ENCODE data around the gene NRG3. TPM values are rescaled to one million over a fixed set of nuclear protein-coding genes. Genes with fewer than 3 reads are reported as not detected.
"Not testable (repeated sequence)": the region's sequence is repeated elsewhere in the genome, so short reads cannot be mapped to it uniquely, and the experiment has no call there.

NRG3 gene
- total RNA-seq, 1 donor from 2014 or later, result 2.6 TPM

GRCh38 chr10:82953331-82953730 is 1078.3 kb downstream of the NRG3 start:
- TF ChIP-seq, protein P1, sequence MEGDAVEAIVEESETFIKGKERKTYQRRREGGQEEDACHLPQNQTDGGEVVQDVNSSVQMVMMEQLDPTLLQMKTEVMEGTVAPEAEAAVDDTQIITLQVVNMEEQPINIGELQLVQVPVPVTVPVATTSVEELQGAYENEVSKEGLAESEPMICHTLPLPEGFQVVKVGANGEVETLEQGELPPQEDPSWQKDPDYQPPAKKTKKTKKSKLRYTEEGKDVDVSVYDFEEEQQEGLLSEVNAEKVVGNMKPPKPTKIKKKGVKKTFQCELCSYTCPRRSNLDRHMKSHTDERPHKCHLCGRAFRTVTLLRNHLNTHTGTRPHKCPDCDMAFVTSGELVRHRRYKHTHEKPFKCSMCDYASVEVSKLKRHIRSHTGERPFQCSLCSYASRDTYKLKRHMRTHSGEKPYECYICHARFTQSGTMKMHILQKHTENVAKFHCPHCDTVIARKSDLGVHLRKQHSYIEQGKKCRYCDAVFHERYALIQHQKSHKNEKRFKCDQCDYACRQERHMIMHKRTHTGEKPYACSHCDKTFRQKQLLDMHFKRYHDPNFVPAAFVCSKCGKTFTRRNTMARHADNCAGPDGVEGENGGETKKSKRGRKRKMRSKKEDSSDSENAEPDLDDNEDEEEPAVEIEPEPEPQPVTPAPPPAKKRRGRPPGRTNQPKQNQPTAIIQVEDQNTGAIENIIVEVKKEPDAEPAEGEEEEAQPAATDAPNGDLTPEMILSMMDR (IDR thresholded peaks at IDR 0.05), result no peak
- ATAC-seq (no peak), DNase-seq (no peak)
- H3K9me3 ChIP-seq, result no peaks in the 10 kb centered on the region
- no peak overlapping the region for H3K27ac ChIP-seq
- no peaks in the 10 kb centered on the region for H3K27me3 ChIP-seq (ENCODE audit: low read depth)
- H3K4me3 ChIP-seq, result no peak overlapping the region
- intact Hi-C loops (cut with DNase I), result no loop called here
- H3K4me1 ChIP-seq, result no peaks in the 10 kb centered on the region
- H3K36me3 ChIP-seq, result no peaks in the 10 kb centered on the region

DNA sequence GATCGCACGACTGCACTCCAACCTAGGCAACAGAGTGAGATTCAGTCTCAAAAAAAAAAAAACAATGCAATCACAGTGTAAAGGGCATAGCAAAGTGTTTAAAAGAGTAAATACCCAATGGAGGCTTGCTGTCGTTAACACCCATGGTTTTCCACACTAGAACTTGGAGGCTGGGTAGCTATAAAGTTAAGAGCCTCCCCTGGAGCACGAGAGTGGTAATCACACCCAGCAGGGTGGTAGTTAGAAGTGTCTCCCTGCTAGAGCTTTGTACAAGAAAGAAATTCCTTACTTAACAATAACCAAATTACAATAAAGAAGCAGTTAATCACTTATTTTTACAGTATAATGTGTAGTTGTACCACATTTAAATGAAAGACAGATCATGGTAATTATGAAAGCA is 1078.9 kb downstream of the NRG3 start:
- Histone ChIP-seq H3K9me3 (no peaks in the 10 kb centered on the region), H3K27ac (no peak overlapping the region), H3K27me3 (ENCODE audit: low read depth) (no peaks in the 10 kb centered on the region), H3K4me3 (no peak overlapping the region), H3K4me1 (no peaks in the 10 kb centered on the region), H3K36me3 (no peaks in the 10 kb centered on the region)
- ATAC-seq, result no peak
- intact Hi-C loops (cut with DNase I), result no loop called here
- TF ChIP-seq, protein P1 (IDR thresholded peaks at IDR 0.05), result no peak
- no peak for DNase-seq

- H3K9me3 ChIP-seq; DNase-seq; H3K4me1 ChIP-seq; H3K27ac ChIP-seq; ATAC-seq; intact Hi-C loops (cut with DNase I); H3K27me3 ChIP-seq (ENCODE audit: low read depth); H3K36me3 ChIP-seq; H3K4me3 ChIP-seq: not testable (repeated sequence)
These were observed 1085.5 kb downstream of the NRG3 start for GRCh38 chr10:82960421-82961060.

- ATAC-seq (no peak), DNase-seq (no peak)
- intact Hi-C loops (cut with DNase I), result no loop called here
- no peaks in the 10 kb centered on the region for H3K4me1 ChIP-seq
- H3K27me3 ChIP-seq (ENCODE audit: low read depth), result no peaks in the 10 kb centered on the region
- TF ChIP-seq, protein P1 (IDR thresholded peaks at IDR 0.05), result no peak
- H3K9me3 ChIP-seq, result no peaks in the 10 kb centered on the region
- H3K36me3 ChIP-seq, result no peaks in the 10 kb centered on the region
- no peak overlapping the region for H3K27ac ChIP-seq
- H3K4me3 ChIP-seq, result no peak overlapping the region
These were observed 1086.9 kb downstream of the NRG3 start for GRCh38 chr10:82961864-82962263.

DNA sequence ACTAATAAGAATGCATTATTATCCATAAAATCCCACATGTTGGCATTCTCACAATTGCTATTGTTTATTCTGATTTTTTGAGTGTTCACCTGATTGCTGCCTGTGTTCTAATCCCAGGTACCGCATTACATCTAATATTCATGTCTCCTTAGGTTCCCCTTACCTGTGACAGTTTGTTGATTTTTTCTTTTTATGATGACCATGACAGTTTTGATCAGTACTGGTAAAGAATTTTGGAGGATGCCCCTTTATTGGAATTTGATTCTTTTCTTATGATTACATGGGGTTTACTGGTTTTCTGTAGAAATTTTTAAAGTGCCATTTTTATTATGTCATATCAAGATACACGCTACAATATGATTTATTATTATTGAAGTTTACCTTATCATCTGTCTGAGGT is 1091.1 kb downstream of the NRG3 start:
- Histone ChIP-seq H3K27me3 (ENCODE audit: low read depth) (no peaks in the 10 kb centered on the region), H3K36me3 (no peaks in the 10 kb centered on the region), H3K27ac (no peak overlapping the region), H3K4me1 (no peaks in the 10 kb centered on the region), H3K9me3 (no peaks in the 10 kb centered on the region), H3K4me3 (no peak overlapping the region)
- intact Hi-C loops (cut with DNase I), result no loop called here
- ATAC-seq (no peak), DNase-seq (no peak)
- TF ChIP-seq, protein P1 (IDR thresholded peaks at IDR 0.05), result no peak

DNA sequence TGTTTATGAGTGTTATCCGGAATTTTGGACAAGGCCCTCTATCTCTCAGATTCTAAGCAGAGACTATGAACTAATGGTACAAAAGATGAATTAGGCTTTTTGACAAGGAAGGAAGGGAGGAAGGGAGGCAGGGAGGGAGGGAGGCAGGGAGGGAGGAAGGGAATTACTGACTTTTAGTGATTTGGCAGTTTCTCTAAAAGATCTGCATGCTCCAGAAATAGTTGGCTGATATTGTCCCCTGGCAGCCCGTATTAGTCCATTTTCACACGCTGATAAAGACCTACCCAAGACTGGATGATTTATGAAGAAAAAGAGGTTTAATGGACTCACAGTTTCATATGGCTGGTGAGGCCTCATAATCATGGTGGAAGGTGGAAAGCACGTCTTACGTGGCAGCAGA is 1093.5 kb downstream of the NRG3 start:
- intact Hi-C loops (cut with DNase I), result no loop called here
- DNase-seq, result no peak
- Histone ChIP-seq H3K36me3 (no peaks in the 10 kb centered on the region), H3K27me3 (ENCODE audit: low read depth) (no peaks in the 10 kb centered on the region), H3K9me3 (no peaks in the 10 kb centered on the region), H3K4me3 (no peak overlapping the region), H3K27ac (no peak overlapping the region), H3K4me1 (no peaks in the 10 kb centered on the region)
- no peak for ATAC-seq
- TF ChIP-seq, protein P1 (IDR thresholded peaks at IDR 0.05), result no peak
